Peyer's patch (tissue), 4 donors: Measurements from ENCODE around the gene SLC25A38. TPM values are rescaled to one million over a fixed set of nuclear protein-coding genes. Genes with fewer than 3 reads are reported as not detected.

Source experiments
- DNase-seq, 3 donors: peaks; one replicate each; pipeline ENCODE4 v3.0.0-alpha.2; 2017 to 2019
- H3K27ac ChIP-seq, 4 donors: fragments of 200-600 bp; sonication (generic); one replicate each; pipeline ENCODE4 v1.5.1; 2016 to 2019
- H3K27me3 ChIP-seq, 2 donors: fragments of 200-600 bp; sonication (generic); one replicate each; pipeline ENCODE4 v1.5.1; 2019
- H3K36me3 ChIP-seq, 3 donors: fragments of 200-600 bp; sonication (generic); one replicate each; pipeline ENCODE4 v1.5.1; 2016 to 2019
- H3K4me1 ChIP-seq, 4 donors: fragments of 200-600 bp; sonication (generic); one replicate each; pipeline ENCODE4 v1.5.1; 2016 to 2019
- H3K4me3 ChIP-seq, 4 donors: fragments of 200-600 bp; sonication (generic); 1 replicate in 3 of 4; 2 replicates in 1 of 4; pipeline ENCODE4 v1.5.1; 2016 to 2019; ENCODE audit warnings: mild to moderate bottlenecking in 1 of 4
- H3K9me3 ChIP-seq, 4 donors: fragments of 200-600 bp; sonication (generic); one replicate each; pipeline ENCODE4 v1.5.1; 2016 to 2019; ENCODE audit warnings: mild to moderate bottlenecking in 1 of 4
- POLR2A ChIP-seq, 2 donors: fragments of 450-650 bp; IDR thresholded peaks; one replicate each; pipeline ENCODE4 v1.5.1; 2017; ENCODE audit warnings: antibody characterized with exemption in 2 of 2, mild to moderate bottlenecking in 2 of 2, moderate library complexity in 2 of 2
- total RNA-seq, 4 donors: library from RNA; depleted of rRNA; stranded (reverse); fragments of >200 nt; gene quantifications; one replicate each; pipeline ENCODE4 v1.1.0, GENCODE V29; 2016
- TF ChIP-seq, protein P1 (sequence below), 6 experiments: fragments of 450-650 bp in 4 of 6; fragments of 200-600 bp in 2 of 6; sonication (generic) in 1 of 6; IDR thresholded peaks; one replicate each; pipeline ENCODE4 v1.5.1; 2017 to 2019; ENCODE audit warnings: antibody characterized with exemption in 6 of 6, mild to moderate bottlenecking in 3 of 6, moderate library complexity in 1 of 6

The SLC25A38 gene
- total RNA-seq, 4 donors from 2014 or later = 15.8 to 35.5 (median 28.4) TPM

- no peak for TF ChIP-seq POLR2A (IDR thresholded peaks at IDR 0.05)
- TF ChIP-seq, protein P1, sequence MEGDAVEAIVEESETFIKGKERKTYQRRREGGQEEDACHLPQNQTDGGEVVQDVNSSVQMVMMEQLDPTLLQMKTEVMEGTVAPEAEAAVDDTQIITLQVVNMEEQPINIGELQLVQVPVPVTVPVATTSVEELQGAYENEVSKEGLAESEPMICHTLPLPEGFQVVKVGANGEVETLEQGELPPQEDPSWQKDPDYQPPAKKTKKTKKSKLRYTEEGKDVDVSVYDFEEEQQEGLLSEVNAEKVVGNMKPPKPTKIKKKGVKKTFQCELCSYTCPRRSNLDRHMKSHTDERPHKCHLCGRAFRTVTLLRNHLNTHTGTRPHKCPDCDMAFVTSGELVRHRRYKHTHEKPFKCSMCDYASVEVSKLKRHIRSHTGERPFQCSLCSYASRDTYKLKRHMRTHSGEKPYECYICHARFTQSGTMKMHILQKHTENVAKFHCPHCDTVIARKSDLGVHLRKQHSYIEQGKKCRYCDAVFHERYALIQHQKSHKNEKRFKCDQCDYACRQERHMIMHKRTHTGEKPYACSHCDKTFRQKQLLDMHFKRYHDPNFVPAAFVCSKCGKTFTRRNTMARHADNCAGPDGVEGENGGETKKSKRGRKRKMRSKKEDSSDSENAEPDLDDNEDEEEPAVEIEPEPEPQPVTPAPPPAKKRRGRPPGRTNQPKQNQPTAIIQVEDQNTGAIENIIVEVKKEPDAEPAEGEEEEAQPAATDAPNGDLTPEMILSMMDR (IDR thresholded peaks at IDR 0.05) = no peak
- Histone ChIP-seq H3K4me3 (no peak overlapping the region), H3K27me3 (no peaks in the 10 kb centered on the region), H3K27ac (no peak overlapping the region), H3K36me3 (peaks cover 0 to 57% (median 0%) of the 10 kb centered on the region in 3 donors), H3K9me3 (no peaks in the 10 kb centered on the region), H3K4me1 (peaks cover 0 to 26% (median 0%) of the 10 kb centered on the region in 4 donors)
- no peak for DNase-seq
These were observed 25.6 kb downstream of the SLC25A38 start for GRCh38 chr3:39408493-39409372.

DNA sequence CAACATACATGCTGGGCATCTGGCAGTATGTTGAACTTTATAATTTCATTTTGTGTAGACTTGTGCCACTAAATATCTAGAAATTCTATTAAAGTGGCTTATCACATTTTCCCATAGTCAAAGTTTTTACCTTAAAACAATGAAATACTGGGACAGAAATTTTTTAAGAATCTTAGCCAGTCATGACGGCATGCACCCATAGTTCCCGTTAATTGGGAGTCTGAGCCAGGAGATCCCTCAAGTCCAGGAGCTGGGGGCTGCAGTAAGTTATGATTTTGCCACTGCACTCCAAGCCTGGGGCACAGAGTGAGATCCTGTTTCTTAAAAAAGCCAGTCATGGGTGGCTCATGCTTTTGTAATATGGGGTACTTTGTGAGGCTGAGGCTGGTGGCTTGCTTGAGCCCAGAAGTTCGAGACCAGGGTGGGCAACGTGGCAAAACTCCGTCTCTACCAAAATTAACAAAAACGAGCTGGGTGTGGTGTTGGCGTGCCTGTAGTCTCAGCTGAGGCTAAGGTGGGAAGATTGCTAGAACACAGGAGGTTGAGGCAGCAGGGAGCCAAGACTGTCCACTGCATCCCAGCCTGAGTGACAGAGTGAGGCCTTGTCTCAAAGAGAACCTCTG, 26.5 kb downstream of the SLC25A38 start:
- Histone ChIP-seq H3K27ac (no peak overlapping the region), H3K4me3 (no peak overlapping the region), H3K4me1 (peaks cover 0 to 26% (median 0%) of the 10 kb centered on the region in 4 donors), H3K36me3 (peaks cover 0 to 64% (median 0%) of the 10 kb centered on the region in 3 donors), H3K27me3 (no peaks in the 10 kb centered on the region), H3K9me3 (no peaks in the 10 kb centered on the region)
- DNase-seq = no peak
- TF ChIP-seq, protein P1 (IDR thresholded peaks at IDR 0.05) = no peak
- no peak for TF ChIP-seq POLR2A (IDR thresholded peaks at IDR 0.05)

DNA sequence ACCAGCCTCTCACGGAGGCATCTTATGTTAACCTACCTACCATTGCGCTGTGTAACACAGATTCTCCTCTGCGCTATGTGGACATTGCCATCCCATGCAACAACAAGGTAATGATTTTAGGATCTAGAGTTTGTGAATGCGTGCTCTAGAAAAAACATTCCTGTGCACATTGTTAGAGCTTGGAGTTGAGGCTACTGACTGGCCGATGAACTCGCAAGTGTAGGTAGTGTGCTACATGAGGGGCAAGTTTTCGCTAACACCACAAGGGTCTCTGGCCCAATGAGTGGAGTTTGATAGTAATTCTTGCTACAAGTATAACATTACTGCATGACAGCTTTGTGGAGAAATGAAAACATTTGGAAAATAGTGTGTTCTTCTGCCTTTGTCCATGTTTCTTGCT, 27.7 kb downstream of the SLC25A38 start:
- H3K36me3 ChIP-seq = peaks cover 0 to 64% (median 0%) of the 10 kb centered on the region in 3 donors
- no peaks in the 10 kb centered on the region for H3K27me3 ChIP-seq
- no peaks in the 10 kb centered on the region for H3K9me3 ChIP-seq
- TF ChIP-seq, protein P1 (IDR thresholded peaks at IDR 0.05) = no peak
- TF ChIP-seq POLR2A (IDR thresholded peaks at IDR 0.05) = no peak
- peaks cover 0 to 26% (median 0%) of the 10 kb centered on the region in 4 donors for H3K4me1 ChIP-seq
- no peak for DNase-seq
- no peak overlapping the region for H3K4me3 ChIP-seq
- no peak overlapping the region for H3K27ac ChIP-seq

- Histone ChIP-seq H3K4me1 (peaks cover 0 to 21% (median 0%) of the 10 kb centered on the region in 4 donors), H3K4me3 (no peak overlapping the region), H3K27me3 (no peaks in the 10 kb centered on the region), H3K27ac (no peak overlapping the region), H3K9me3 (no peaks in the 10 kb centered on the region), H3K36me3 (peaks cover 0 to 64% (median 0%) of the 10 kb centered on the region in 3 donors)
- no peak for DNase-seq
- TF ChIP-seq, protein P1 (IDR thresholded peaks at IDR 0.05) = no peak
- TF ChIP-seq POLR2A (IDR thresholded peaks at IDR 0.05) = no peak
These were observed 29.6 kb downstream of the SLC25A38 start for GRCh38 chr3:39412668-39413260.

DNA sequence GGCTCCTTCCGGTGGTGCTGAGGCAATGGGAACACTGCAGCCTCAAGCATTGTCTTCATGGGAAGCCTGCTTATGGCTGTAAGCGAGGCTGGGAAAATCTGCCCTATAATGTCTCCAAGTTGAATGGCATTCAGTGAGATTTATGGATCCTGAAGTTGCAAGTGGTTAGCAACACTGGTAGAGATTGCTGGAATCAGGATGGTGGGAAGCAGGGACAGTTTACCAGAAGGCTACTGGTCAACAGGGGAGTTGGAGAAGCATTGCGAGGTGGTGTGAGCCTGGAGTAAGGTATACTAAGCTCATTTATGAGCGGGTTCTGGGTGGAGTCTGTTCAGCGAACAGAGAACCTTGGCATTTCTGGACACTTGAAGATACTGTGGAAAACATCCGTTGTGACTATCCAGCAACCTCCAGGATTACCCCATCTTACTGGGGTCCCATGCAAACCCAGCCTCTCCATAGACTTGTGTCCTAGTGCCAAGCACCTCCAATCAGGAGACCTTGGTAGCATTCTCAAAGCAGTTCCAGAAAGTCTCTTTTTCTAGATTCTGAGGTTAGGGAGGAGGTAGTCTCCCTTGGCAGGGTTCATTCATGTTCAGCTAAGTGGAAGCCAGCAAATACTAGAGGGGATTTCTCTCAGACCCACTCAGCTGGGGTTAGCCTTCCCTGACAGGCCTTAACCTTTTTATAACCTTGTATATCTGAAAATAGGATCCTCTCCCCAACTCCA, 30.7 kb downstream of the SLC25A38 start:
- TF ChIP-seq, protein P1 (IDR thresholded peaks at IDR 0.05) = no peak
- no peak for TF ChIP-seq POLR2A (IDR thresholded peaks at IDR 0.05)
- Histone ChIP-seq H3K27me3 (no peaks in the 10 kb centered on the region), H3K4me1 (peaks cover 0 to 10% (median 0%) of the 10 kb centered on the region in 4 donors), H3K36me3 (peaks cover 0 to 55% (median 0%) of the 10 kb centered on the region in 3 donors), H3K27ac (no peak overlapping the region), H3K4me3 (no peak overlapping the region), H3K9me3 (no peaks in the 10 kb centered on the region)
- DNase-seq = no peak
